DMS 273 (cell line): ENCODE results near the gene ADARB2.

Source experiments
- DNase-seq: peaks from one replicate; lab custom pipeline; 2025; ENCODE audit not compliant: unreplicated experiment; lab: John Stamatoyannopoulos, UW

The ADARB2 gene

GRCh38 chr10:1531883-1532597 lies 205.3 kb downstream of the ADARB2 start:
- no peak for DNase-seq

- DNase-seq, result no peak
Observed at GRCh38 chr10:1530871-1531517, 206.3 kb downstream of the ADARB2 start.

DNA sequence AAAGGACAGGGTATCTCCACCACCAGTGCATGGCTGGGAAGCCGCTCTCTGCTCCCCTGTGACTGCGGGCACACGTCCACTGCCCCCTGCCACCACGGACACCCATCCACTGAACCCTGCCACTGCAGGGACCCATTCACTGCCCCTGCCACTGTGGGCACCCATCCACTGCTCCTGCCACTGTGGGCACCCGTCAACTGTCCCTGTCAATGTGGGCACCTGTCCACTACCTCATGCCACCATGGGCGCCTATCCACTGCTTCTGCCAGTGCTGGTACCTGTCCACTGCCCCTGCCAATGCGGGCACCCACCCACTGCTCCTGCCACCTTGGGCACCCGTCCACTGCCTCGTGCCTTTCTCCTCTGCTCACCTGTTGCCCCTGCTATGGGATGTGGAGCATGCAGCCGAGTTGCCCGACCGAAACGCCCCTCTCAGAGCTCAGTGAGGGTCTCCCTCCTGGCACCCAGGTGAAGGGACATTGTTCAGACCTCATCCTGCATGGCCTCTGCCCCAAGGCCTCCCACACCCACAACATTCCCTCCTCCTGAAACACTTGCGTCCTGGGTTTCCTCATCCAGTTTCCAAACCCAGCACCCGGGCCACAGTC lies 207.4 kb downstream of the ADARB2 start:
- DNase-seq, result no peak

- no peak for DNase-seq
Observed at GRCh38 chr10:1527951-1528350, 209.4 kb downstream of the ADARB2 start.

DNA sequence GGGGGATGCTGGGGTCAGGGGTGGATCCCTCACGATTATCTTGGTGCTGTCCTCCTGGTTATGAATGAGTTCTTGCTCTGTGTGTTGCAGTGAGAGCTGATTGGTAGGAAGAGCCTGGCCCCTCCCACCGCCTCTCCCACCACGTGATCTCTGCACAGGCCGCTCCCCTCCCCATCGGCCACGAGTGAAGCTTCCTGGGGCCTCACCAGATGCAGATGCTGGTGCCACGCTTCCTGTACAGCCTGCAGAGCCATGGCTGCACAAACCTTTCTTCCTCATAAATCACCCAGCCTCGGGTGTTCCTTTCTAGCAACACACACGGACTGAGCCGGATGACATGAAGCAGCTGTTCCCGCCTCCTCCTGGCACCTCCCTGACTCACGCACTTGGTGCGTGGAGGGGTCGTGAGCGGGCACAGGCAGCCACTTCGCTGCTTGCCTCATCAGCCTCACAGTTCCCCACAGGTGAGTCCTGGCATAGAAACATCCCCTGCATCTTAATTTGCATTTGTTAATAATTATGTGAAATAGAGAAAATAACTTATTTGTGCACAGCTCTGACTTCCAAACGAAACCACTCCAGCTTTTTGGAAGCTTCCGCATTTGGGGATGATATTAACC lies 210.8 kb downstream of the ADARB2 start:
- DNase-seq, result no peak

- no peak for DNase-seq
Observed at GRCh38 chr10:1525354-1526162, 211.8 kb downstream of the ADARB2 start.

GRCh38 chr10:1524540-1524939 lies 212.8 kb downstream of the ADARB2 start:
- no peak for DNase-seq

DNA sequence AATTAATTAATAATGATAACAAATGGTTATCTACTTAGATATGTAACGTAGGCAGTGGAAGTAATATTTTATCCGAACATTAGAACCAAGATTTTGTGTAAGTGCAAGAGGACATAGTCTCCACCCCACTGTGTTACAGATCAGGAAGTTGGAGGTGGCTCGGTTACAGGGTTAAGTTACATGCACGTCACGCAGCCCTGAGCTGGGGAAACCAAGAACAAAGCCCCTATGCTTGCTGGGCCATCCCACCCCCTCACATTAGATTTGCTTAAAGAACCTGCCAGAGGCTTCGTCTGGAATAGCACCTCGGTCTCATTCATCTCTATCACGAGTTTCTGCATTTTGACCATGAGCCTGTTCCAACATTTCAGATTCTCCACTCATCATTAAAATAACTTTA lies 214.1 kb downstream of the ADARB2 start:
- DNase-seq, result no peak

DNA sequence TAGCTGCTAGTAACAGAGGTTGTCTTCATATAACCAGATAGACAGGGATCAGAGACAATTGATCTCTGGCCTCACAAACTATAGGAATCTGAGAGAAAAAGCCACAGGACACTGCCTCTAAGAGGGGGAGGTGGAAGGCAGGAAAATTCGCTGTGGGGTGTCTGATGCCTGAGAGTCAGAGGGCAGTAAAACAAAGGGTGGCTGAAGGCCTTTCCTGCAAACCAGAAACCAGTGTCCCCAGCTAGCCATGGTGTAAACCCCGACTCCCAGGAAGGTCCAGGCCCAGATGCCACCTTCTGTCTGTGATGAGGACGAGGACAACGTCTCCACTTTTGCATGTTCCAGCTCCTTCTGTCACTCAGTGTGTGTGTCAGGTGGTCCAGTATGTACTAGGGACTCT lies 215.1 kb downstream of the ADARB2 start:
- DNase-seq, result no peak

GRCh38 chr10:1521741-1522140 lies 215.6 kb downstream of the ADARB2 start:
- no peak for DNase-seq

DNA sequence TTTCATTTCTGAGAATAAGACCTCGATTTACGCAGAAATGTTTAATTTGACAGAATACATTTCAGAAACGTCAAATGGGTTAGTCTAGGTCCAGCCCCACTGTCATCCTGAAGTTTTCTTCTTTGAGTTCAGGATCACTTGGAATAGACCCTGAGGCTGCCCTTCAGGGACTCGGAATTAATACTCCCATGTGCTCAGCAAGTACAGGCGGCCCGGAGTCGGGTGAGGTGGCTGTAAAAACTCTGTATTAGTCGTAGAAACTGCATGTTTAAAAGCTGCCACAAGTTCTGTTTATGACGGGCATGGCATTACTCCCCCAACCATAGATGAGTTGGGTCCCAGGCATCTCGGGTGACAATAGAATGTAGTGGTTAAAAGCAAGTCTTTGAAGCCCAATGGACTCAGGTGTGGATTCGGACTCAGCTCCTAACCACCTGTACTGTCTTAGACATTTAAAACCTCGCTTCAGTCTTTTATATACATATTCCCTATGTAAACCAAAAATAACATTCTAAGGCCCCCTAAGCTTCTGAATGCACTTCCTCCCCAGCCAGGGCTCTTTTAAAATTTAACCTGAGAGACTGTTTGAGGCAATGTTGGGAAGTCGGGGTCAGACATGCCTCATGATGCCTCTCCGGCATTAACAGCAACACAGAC lies 216.3 kb downstream of the ADARB2 start:
- no peak for DNase-seq

GRCh38 chr10:1519391-1519790 lies 217.9 kb downstream of the ADARB2 start:
- no peak for DNase-seq

GRCh38 chr10:1517684-1518083 lies 219.6 kb downstream of the ADARB2 start:
- DNase-seq, result no peak

- DNase-seq, result no peak
Observed at GRCh38 chr10:1516492-1517165, 220.7 kb downstream of the ADARB2 start.

GRCh38 chr10:1515780-1516491 lies 221.4 kb downstream of the ADARB2 start:
- no peak for DNase-seq

GRCh38 chr10:1515121-1515779 lies 222.1 kb downstream of the ADARB2 start:
- DNase-seq, result no peak

DNA sequence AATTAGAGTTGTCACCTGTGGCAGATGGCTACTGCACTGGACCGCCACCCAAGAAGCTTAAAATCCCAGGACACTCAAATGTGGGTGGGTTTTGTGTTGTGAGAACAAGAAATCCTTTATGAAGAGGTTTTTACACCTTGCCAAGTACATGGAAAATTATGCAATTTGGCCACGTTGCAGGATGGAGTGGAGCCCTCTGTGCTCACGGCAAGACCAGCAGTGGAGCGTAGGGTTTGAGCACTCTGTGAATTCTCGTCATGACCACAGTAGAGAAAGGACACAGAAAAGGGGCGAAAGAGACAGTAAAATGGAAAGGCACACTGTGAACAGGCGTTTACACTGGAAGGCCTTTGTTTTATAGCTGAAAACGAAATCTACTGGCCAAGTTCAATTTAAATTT lies 222.6 kb downstream of the ADARB2 start:
- DNase-seq, result no peak

DNA sequence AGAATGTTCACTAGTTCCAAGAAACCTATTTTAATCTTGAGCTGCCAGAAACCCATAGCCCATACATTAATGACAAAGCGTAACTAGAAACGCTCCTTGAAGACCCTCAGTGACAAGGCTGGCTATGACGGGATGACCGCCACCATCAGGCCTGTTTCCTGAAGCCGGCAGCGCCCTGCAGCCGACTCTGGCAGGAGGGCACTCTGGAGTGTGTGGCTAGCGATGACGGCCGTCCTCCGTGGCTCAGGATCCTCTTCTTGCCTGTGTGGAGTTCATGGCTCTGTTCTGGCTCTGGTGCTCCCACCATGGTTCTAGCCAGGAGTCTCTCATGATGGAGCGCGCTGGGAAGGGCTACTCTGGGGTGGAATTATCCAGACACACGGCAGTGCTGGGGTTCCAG lies 224.1 kb downstream of the ADARB2 start:
- DNase-seq, result no peak

DNA sequence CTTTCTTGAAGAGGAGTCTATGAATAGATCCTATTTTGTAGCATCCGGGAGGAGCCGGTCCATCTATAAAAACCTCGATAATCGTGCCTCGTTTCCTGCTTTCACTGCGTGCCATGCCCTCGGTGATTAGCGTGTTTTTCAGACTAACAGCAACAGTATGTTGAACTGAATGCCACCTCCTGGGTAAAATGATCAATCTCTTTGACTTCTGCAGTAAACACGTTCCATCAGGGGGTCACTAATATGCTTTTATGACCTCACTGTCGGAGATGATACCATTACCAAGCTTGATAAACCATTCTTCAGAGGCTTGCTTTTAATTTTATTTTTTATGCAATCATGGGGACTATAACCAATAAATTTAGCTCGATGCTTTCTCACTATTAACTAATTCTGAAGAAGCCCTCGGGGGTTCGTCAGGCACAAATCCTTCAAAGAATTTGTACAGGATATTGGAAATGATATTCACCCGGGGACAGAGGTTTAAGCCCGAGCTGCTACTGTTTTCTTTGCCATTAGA lies 228.3 kb downstream of the ADARB2 start:
- no peak for DNase-seq
